Eye (tissue), 1 donor: ENCODE results near the gene ZNF543.
A peak's percentile ranks its signal among the peaks of the same experiment; 100 is the strongest.
"Not testable (repeated sequence)": the region's sequence is repeated elsewhere in the genome, so short reads cannot be mapped to it uniquely, and the experiment has no call there.

Experiments
- DNase-seq: peaks from one replicate; pipeline ENCODE4 v3.0.0-alpha.2; 2015

ZNF543 gene

DNA sequence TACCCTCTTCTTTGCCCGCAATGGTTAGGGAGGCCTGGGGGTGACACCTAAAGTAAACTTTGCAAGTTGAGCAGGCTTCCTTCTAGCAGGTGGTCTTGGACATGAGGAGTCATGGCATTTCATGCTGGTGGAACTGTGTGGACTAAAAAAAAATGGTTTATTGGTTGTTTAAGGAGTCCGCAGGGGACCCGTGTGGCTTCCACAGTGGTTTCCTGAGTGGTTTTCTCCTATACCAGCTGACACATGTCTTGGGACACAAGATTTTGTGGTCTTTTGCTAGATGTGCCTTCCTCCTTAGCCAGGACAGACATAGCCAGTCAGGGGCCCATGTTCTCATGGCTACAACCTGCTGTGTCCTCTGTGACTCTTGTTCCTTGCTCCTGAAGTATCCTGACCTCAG lies 1.5 kb downstream of the ZNF543 start:
- no peak for DNase-seq

DNA sequence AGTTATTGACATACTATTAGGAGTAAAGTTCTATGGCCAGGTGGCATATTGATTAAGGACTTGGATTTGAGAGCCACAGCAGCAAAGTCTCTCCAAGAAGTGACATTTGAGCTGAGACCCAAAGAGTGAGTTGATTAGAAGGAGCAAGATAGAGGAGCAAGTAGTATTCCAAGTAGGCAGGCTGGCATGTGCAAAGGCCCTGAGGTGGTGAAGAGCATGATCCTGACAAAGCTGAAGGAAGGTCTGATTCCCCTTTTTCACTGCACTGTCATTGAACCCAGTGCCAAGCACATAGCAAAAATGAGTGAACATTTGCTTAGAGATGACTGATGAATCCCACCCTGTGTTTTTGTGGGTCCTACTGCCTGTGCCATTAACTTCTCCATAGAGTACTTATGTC lies 4.7 kb downstream of the ZNF543 start:
- DNase-seq = no peak

GRCh38 chr19:57327993-57328392 lies 7.7 kb downstream of the ZNF543 start:
- DNase-seq = no peak

- peak; percentile 45 for DNase-seq
Observed at GRCh38 chr19:57334191-57334590, 13.9 kb downstream of the ZNF543 start.

DNA sequence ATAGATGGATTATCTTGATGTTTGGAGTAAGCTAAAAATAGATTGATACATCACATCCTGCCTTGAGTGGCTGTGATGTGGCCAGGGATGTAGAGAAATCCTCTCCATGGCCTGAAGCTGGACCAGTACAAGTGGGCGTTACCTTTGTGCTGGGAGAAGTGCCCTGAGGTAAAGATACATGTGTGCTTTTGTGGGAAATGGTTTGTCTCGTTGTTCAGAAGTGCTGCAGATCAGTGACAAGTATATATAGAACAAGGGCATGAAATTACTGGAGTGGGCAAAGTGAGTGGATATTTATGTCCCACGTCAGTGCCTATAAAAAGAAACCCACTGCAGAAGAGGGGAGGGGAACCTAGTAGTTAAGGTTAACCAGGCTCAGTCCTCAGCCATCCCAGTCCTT lies 18.6 kb downstream of the ZNF543 start:
- DNase-seq = no peak

DNA sequence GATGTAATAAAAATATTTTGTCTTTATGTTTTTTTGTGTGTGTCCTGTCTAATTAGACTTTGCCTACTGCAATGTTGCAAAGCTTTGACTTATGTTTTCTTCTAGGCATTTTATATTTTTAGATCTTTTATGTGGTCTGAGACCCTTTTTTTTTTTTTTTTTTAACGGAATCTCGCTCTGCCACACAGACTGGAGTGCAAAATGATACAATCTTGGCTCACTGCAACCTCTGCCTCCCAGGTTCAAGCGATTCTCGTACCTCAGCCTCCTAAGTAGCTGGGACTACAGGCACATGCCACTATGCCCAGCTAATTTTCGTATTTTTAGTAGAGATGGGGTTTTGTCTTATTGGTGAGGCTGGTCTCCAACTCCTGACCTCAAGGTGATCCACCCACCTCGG lies 22.3 kb downstream of the ZNF543 start:
- no peak for DNase-seq

DNA sequence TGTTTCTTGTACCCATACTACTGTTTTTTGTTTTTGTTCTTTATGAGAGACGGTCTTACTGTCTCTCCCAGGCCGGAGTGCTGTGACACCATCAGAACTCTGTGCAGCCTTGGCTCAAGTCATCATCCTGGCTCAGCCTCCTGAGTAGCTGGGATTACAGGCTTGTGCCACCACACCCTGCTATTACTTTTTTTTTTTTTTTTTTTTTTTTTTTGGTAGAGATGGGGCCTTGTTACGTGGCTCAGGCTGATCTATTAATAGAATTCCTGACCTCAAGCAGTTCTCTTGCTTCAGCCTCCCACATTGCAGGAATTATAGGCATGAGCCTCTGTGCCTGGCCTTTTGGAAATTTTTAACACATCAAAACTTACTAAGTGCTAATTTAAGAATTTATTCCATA lies 27.9 kb downstream of the ZNF543 start:
- DNase-seq = no peak

DNA sequence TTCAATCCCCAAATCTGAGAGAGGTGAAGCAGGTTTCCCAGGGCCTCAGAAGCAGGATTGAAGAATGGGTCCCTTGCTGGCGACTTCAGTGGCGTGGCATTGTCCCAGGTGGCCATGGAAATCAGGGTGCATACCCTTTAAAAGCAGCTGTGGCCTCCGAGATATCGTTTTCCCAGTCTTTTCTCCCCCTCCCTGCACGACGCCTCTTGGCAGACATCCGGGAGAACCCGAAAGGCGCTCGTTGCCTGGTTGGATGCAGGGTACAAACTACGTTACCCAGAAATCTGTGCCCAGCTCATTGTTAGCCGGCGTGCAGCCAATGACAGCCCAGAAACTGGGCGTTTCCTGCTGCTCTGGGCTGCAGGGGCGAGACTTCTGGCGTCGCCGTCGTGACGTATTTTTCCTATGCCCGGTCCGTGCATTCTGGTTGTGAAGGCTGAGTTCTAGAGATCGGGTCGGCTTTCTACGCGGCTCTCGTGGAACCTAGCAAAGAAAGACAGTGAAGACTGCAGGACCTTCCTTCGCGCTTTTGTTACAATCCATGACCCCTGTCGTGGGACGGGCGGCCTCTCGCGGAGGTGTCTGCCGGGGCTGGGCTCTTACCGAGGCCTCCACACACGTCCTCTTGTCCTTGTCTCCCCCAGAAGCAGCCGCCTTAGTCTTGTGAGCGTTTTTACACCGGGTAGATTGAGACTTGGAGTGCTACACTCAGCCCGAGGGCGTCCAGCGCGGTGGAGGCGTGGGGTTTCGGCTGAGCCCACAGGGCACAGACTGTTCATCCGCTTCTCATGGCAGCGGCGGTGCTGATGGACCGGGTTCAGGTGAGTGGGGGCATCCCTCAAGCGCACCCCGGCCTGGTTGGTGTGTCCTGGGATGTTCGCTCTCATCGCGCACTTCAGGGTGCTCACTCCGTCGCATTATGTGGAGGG lies 30.9 kb downstream of the ZNF543 start, which contains the start of gene ZNF304:
TSS of gene ZNF304 (plus strand) at position 395 of the 929 bp plus-strand sequence. CDS start at position 789, 394 bp downstream.
- DNase-seq = peak; percentile 97

DNA sequence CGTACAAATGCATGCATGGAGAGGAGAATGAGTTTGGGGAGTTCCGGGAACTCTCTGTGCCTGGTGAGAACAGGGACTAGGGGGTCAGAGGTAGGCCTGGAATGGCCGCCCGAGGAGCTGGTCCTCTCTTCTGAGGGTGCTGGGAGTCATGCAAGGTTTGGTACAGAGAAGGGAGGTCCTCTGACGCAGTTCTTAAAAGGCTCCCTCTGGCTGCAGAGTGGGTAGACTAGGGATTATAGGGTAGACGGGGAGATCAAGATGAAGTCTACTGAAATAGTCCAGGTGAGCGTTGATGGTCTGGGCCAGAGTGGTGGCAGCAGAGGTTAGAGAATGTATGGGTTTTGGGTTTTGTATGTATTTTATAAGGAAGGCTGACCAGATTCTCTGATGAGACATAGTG lies 31.6 kb downstream of the ZNF543 start:
- DNase-seq = no peak

DNA sequence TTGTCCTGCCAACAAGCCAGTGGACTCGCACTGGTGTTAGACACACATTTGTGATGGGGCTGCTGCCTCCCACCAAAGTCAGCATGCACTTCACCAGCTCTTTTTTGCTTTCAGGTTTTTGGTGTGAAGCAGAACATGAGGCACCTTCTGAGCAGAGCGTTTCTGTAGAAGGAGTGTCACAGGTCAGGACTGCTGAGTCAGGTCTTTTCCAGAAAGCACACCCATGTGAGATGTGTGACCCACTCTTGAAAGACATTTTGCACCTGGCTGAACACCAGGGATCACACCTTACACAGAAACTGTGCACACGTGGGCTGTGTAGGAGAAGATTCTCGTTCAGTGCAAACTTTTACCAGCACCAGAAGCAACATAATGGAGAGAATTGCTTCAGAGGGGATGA lies 35.6 kb downstream of the ZNF543 start:
- DNase-seq = no peak

- DNase-seq = no peak
Observed at GRCh38 chr19:57357406-57357805, 37.1 kb downstream of the ZNF543 start.

DNA sequence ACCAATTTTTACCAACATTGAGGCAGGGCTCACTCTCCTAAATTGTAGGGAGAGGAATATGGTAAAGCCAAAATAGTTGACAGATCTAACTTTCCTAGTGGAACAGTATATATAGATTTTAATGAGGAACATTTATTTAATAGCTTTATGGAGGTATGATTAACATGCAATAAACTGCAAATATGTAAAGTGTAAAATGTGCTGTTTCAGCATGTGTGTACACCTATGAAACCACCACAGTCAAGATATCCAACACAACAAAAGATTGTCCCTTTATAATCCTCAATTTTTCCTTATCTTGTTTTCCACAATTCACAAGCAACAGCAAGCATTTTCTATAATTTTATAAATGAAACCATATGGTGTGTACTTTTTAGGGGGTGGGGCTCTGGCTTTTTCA lies 39.0 kb downstream of the ZNF543 start:
- no peak for DNase-seq

DNA sequence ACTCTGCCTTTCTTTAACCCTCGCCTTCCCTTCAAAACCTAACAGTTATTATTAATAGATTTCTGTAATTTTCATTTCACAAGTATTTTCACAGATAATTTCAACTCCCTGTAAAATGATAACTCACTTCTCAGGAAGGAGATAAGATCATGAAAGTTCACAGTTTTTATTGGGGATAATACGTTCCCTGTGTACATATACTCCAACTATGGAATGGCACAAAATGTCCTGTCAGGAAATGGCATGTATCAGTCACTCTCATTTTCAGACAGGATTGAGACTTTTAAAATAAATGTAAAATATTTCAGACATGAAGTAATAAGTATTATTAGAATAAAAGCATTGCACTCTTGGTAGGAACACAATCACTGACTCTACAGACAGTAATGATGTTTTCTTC lies 42.1 kb downstream of the ZNF543 start:
- peak; percentile 2 for DNase-seq

GRCh38 chr19:57362997-57363687 lies 42.9 kb downstream of the ZNF543 start, which contains the start of the genes TRAPPC2B and ZNF547:
TSS of gene TRAPPC2B (plus strand) at chr19:57363551. CDS start at chr19:57364834, 1,283 bp downstream.
TSS of gene ZNF547 (plus strand) at chr19:57363551. CDS start at chr19:57368556, 5,005 bp downstream.
- DNase-seq = peak; percentile 100

DNA sequence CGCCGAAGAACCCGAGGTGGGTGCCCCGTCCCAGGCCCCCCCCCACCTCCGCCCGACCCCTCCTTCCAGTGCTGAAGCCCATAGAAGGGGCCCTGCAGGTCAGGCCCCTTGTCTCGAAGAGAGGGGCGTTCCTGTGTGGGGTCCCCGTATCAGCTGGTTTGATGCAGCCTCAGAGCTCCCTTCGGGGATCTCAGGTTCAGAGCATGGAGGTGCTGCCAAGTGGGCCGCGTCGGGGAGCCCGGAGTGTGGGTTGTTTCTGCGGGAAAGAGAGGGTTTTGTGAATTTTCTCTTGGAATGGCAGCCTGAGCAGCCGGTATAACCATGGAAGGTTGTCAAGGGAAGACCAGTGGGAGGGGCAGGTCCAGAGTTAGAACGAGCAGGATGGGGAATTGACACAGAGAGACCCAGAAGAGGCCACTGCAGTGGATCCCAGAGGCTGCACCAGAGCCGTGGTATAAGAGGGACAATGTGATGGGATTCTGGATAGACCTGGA lies 43.5 kb downstream of the ZNF543 start:
- DNase-seq = no peak

DNA sequence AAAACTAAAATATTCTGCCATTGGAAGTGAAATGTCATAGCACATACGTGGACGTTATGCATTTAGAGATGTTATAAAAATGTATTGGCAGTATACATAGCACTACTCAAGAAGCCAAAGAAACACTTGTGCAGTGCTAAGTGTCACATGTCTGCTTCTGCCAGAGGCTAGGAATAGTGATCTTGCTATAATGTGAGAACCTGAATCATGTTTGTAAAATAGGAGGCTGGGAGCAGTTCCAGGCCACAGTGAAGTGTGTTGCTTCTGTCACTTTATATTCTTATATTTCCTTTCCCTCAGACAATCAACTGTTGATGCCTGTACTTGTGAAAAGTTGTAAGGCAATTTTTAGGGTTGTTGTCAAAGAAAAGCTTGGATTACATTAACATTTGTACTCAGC lies 46.5 kb downstream of the ZNF543 start:
- no peak for DNase-seq

DNA sequence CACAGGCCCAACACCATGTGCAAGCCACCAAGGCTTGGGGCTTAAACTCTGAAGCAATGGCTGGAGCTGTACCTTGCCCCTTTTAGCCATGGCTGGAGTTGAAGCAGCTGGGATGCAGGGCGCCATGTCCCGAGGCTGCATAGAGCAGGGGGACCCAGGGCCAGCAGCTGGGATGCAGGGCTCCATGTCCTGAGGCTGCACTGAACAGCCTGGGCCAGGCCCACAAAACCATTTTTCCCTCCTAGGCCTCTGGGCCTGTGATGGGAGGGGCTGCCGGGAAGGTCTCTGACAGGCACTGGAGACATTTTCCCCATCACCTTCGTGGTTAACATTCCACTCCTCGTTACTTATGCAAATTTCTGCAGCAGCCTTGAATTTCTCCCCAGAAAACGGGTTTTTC lies 53.9 kb downstream of the ZNF543 start:
- DNase-seq = no peak

GRCh38 chr19:57374647-57375046 lies 54.4 kb downstream of the ZNF543 start:
- not testable (repeated sequence) for DNase-seq

DNA sequence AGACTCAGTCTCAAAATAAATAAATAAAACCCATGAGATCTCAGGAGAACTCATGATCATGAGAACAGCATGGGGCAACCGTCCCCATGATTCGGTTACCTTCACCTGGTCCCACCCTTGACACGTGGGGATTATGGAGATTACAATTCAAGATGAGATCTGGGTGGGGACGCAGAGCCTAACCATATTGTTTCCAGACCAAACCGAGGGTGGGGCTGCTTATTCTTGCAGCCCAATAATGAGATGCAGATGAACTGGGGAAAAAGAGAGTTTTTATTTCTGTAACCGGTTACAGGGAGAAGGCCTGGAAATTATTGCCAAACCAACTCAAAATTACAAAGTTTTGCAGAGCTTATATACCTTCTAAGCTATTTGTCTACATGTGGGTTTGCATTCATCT lies 55.9 kb downstream of the ZNF543 start:
- DNase-seq = no peak

- DNase-seq = no peak
Observed at GRCh38 chr19:57377498-57378146, 57.4 kb downstream of the ZNF543 start.
